ENCODE results near the gene SEPSECS. TPM values are rescaled to one million over a fixed set of nuclear protein-coding genes. Genes with fewer than 3 reads are reported as not detected.

SEPSECS gene
- total RNA-seq, 1 experiment from 2014 or later, result 4.2 TPM

- H4K5ac ChIP-seq (ENCODE audit: insufficient read length, low read depth, low read length), result no peak overlapping the region
- DNase-seq, result no peak
- H2AFZ ChIP-seq (ENCODE audit: low read length), result no peak overlapping the region
- H3K4me1 ChIP-seq (ENCODE audit: insufficient read depth, low read length), result peaks cover 2% of the 10 kb centered on the region; the same call in 1 of the 2 replicates
- H3K27me3 ChIP-seq (ENCODE audit: insufficient read depth, low read length), result no peaks in the 10 kb centered on the region
- H3K27me3 Mint-ChIP-seq (ENCODE audit: low read depth), result no peaks in the 10 kb centered on the region
- H4K20me1 ChIP-seq (ENCODE audit: control insufficient read depth, insufficient read depth, insufficient read length), result no peaks in the 10 kb centered on the region
- no peak overlapping the region for H3K9ac ChIP-seq (ENCODE audit: extremely low read depth, insufficient read length, low read length)
- no peak overlapping the region for H3K4me2 ChIP-seq (ENCODE audit: insufficient read depth, insufficient read length, low read length)
- peaks cover 8 to 11% of the 10 kb centered on the region in 2 experiments for H3K9me3 Mint-ChIP-seq
- no peak overlapping the region for H2BK20ac ChIP-seq (ENCODE audit: low read depth, low read length, poor library complexity, severe bottlenecking)
- no peaks in the 10 kb centered on the region for H3K79me2 ChIP-seq (ENCODE audit: insufficient read depth, low read length)
- H2AK5ac ChIP-seq (ENCODE audit: insufficient read length, low read length), result no peak overlapping the region
- H3T11ph ChIP-seq (ENCODE audit: low read length), result no peak overlapping the region
- H3K9me3 ChIP-seq (ENCODE audit: control insufficient read depth, low read depth, low read length), result no peaks in the 10 kb centered on the region
- no peak overlapping the region for H2BK12ac ChIP-seq (ENCODE audit: insufficient read length, low read depth, low read length)
- no peak overlapping the region for H3K27ac ChIP-seq (ENCODE audit: insufficient read length, low read depth, low read length)
- no peak overlapping the region for H4K8ac ChIP-seq (replicated peaks; ENCODE audit: insufficient read length, low read depth, low read length)
- no peak overlapping the region for H3K14ac ChIP-seq (ENCODE audit: insufficient read depth, low read length)
- peak overlapping the region in 1 of 2 experiments; percentile 45; a peak in 2 of 5 replicates for H3K4me3 Mint-ChIP-seq
- H3K18ac ChIP-seq (ENCODE audit: insufficient read length, low read depth, low read length), result no peak overlapping the region
- H3K4ac ChIP-seq (ENCODE audit: low read depth, low read length), result no peak overlapping the region
- no peak overlapping the region for H2BK120ac ChIP-seq (ENCODE audit: low read depth, low read length, poor library complexity, severe bottlenecking)
- H3K79me1 ChIP-seq (ENCODE audit: insufficient read depth, low read depth, low read length, poor library complexity, severe bottlenecking), result no peaks in the 10 kb centered on the region
- peaks cover 49 to 54% of the 10 kb centered on the region in 2 experiments for H3K4me1 Mint-ChIP-seq
- no peak overlapping the region for H2BK5ac ChIP-seq (ENCODE audit: insufficient read length, low read length)
- H3K23ac ChIP-seq (ENCODE audit: insufficient read length, low read depth, low read length), result no peak overlapping the region
- no peaks in the 10 kb centered on the region for H3K23me2 ChIP-seq (ENCODE audit: insufficient read length, low read depth, low read length, poor library complexity, severe bottlenecking)
- no peak overlapping the region for H3K56ac ChIP-seq (ENCODE audit: insufficient read length, low read depth, low read length)
- H3K27ac Mint-ChIP-seq, result peak overlapping the region in 1 of 3 experiments; percentile 80; a peak in 2 of 7 replicates
- no peak overlapping the region for H4K91ac ChIP-seq (ENCODE audit: insufficient read length, low read depth, low read length)
- no peak overlapping the region for H2BK15ac ChIP-seq (ENCODE audit: low read depth, low read length)
- no peak for TF ChIP-seq CTCF (conservative IDR thresholded peaks at IDR 0.05)
- H3K36me3 Mint-ChIP-seq (ENCODE audit: insufficient read depth in 1 of 3, low read depth in 3 of 3), result peaks cover 8 to 14% (median 13%) of the 10 kb centered on the region in 3 experiments
Measured at GRCh38 chr4:25131926-25132325, 28.3 kb downstream of the SEPSECS start.
